Endothelial cell of umbilical vein (primary cell): ENCODE results near the gene ZNF425. TPM values are rescaled to one million over a fixed set of nuclear protein-coding genes. Genes with fewer than 3 reads are reported as not detected.
"Not testable (repeated sequence)": the region's sequence is repeated elsewhere in the genome, so short reads cannot be mapped to it uniquely, and the experiment has no call there.

Experiments used
- BruUV-seq: library from RNA; stranded (reverse); fragments of 400-500 nt; replicated peaks from 2 replicates; lab custom pipeline; 2021; lab: Mats Ljungman, UMichigan
- CTCF ChIA-PET: fragments of 300-600, 350-600 bp; sonication (Branson Sonifier 250); formaldehyde crosslinking; loops from one replicate; lab custom pipeline; 2021; ENCODE audit warnings: antibody characterized with exemption, inconsistent platforms; lab: Charles Lee
- POLR2A ChIA-PET: fragments of 300-600, 350-600 bp; sonication (Branson Sonifier 250); formaldehyde crosslinking; loops from one replicate; lab custom pipeline; 2021; ENCODE audit warnings: antibody characterized with exemption, inconsistent platforms; lab: Charles Lee
- DNase-seq: peaks from one replicate; pipeline ENCODE4 v3.0.0-alpha.2; 2011; ENCODE audit warnings: low read depth, low spot score
- FAIRE-seq: peaks from 2 replicates; lab custom pipeline; 2011; peaks lifted over from hg19 to GRCh38; lab: Jason Lieb, UNC
- H2AFZ ChIP-seq: 2 replicates; pipeline ENCODE4 v1.6.0; 2012; ENCODE audit warnings: low read depth, low read length, control low read depth, inconsistent platforms
- H3K27ac ChIP-seq: 2 replicates; pipeline ENCODE4 v1.5.1; 2011; ENCODE audit warnings: low read depth, mild to moderate bottlenecking, control low read depth, low read length, moderate library complexity; ENCODE audit not compliant: insufficient read depth
- H3K27me3 ChIP-seq, 2 experiments: 2 replicates each; pipeline versions ENCODE4 v1.6.0 to v1.6.1; 2011; ENCODE audit warnings: low read length in 2 of 2, mixed read lengths in 1 of 2; ENCODE audit not compliant: control insufficient read depth in 2 of 2, insufficient read depth in 2 of 2
- H3K36me3 ChIP-seq, 2 experiments: 2 replicates in 1 of 2; 3 replicates in 1 of 2; pipeline ENCODE4 v1.5.1; 2011; ENCODE audit warnings: low read length in 2 of 2, mild to moderate bottlenecking in 1 of 2, moderate library complexity in 1 of 2; ENCODE audit not compliant: control insufficient read depth in 2 of 2, insufficient read depth in 2 of 2; ENCODE audit errors: extremely low read depth in 1 of 2
- H3K4me1 ChIP-seq: 3 replicates; pipeline ENCODE4 v1.5.1; 2011; ENCODE audit warnings: mild to moderate bottlenecking, low read length; ENCODE audit not compliant: control insufficient read depth, insufficient read depth; ENCODE audit errors: extremely low read depth
- H3K4me2 ChIP-seq: 2 replicates; pipeline ENCODE4 v1.6.1; 2011; ENCODE audit warnings: low read length, control low read depth, mixed read lengths; ENCODE audit not compliant: insufficient read depth
- H3K4me3 ChIP-seq, 3 experiments: fragments of 200-600 bp in 1 of 3; sonication (generic), shearing (Covaris generic) in 1 of 3; replicated peaks in 1 of 3; 2 replicates each; pipeline ENCODE4 v1.5.1; 2011 to 2016; ENCODE audit warnings: control low read depth in 3 of 3, low read length in 3 of 3, mild to moderate bottlenecking in 2 of 3, inconsistent platforms in 1 of 3, low read depth in 1 of 3, moderate library complexity in 1 of 3; ENCODE audit not compliant: insufficient read depth in 1 of 3
- H3K79me2 ChIP-seq: 2 replicates; pipeline ENCODE4 v1.6.0; 2012; ENCODE audit warnings: low read length, inconsistent platforms; ENCODE audit not compliant: control insufficient read depth, insufficient read depth
- H3K9ac ChIP-seq: replicated peaks from 2 replicates; pipeline ENCODE3; 2011; ENCODE audit warnings: low read length, control low read depth; ENCODE audit not compliant: insufficient read depth; ENCODE audit errors: extremely low read depth
- H3K9me1 ChIP-seq: replicated peaks from 3 replicates; pipeline ENCODE4 v1.6.0; 2011; ENCODE audit warnings: mild to moderate bottlenecking, low read length; ENCODE audit not compliant: control insufficient read depth, insufficient read depth; ENCODE audit errors: extremely low read depth
- H3K9me3 ChIP-seq: replicated peaks from 2 replicates; pipeline ENCODE4 v1.5.1; 2012; ENCODE audit warnings: low read length, inconsistent platforms; ENCODE audit not compliant: control insufficient read depth, insufficient read depth
- H4K20me1 ChIP-seq: replicated peaks from 2 replicates; pipeline ENCODE3; 2011; ENCODE audit warnings: mild to moderate bottlenecking, low read length; ENCODE audit not compliant: control insufficient read depth, insufficient read depth; ENCODE audit errors: extremely low read depth
- CTCF ChIP-seq, 2 donors: IDR thresholded peaks; 1 replicate in 1 of 2; 2 replicates in 1 of 2; pipeline ENCODE4 v1.5.1; 2011; ENCODE audit warnings: low read length in 2 of 2, mild to moderate bottlenecking in 2 of 2, moderate library complexity in 2 of 2, control low read depth in 1 of 2, inconsistent platforms in 1 of 2, low read depth in 1 of 2; ENCODE audit not compliant: insufficient read depth in 1 of 2; ENCODE audit errors: extremely low read depth in 1 of 2
- EZH2 ChIP-seq: IDR thresholded peaks from 2 replicates; pipeline ENCODE4 v1.6.1; 2012; ENCODE audit warnings: borderline replicate concordance, low read depth, mild to moderate bottlenecking, moderate library complexity, low read length, inconsistent platforms; ENCODE audit not compliant: severe bottlenecking
- FOS ChIP-seq: IDR thresholded peaks from 2 replicates; pipeline ENCODE4 v1.6.1; 2011; ENCODE audit warnings: mild to moderate bottlenecking, low read length, moderate library complexity, borderline replicate concordance; ENCODE audit not compliant: insufficient read depth
- GATA2 ChIP-seq: IDR thresholded peaks from 2 replicates; pipeline ENCODE4 v1.7.0; 2011; ENCODE audit warnings: low read depth, mild to moderate bottlenecking, moderate library complexity, mixed read lengths, low read length; ENCODE audit not compliant: insufficient read length, insufficient read depth
- JUN ChIP-seq: IDR thresholded peaks from 2 replicates; pipeline ENCODE4 v1.6.1; 2011; ENCODE audit warnings: borderline replicate concordance, low read depth; ENCODE audit not compliant: insufficient read length, insufficient read depth
- MAX ChIP-seq: IDR thresholded peaks from 2 replicates; pipeline ENCODE4 v1.6.1; 2011; ENCODE audit not compliant: insufficient read depth, insufficient read length
- MYC ChIP-seq: IDR thresholded peaks from one replicate; pipeline ENCODE4 v1.6.1; 2011; ENCODE audit warnings: mild to moderate bottlenecking, low read depth, low read length
- POLR2A ChIP-seq: IDR thresholded peaks from 2 replicates; pipeline ENCODE4 v1.6.1; 2012; ENCODE audit warnings: low read depth, mild to moderate bottlenecking, control low read depth, low read length
- POLR2AphosphoS5 ChIP-seq: IDR thresholded peaks from 2 replicates; pipeline ENCODE4 v1.6.1; 2012; ENCODE audit warnings: low read depth, mild to moderate bottlenecking, control low read depth, low read length, moderate library complexity; ENCODE audit not compliant: insufficient read depth
- dilution Hi-C: fragments of 300-500 bp; cut with MboI; formaldehyde crosslinking; loops from one replicate; pipeline ENCODE4 v1.15.0; 2019; ENCODE audit warnings: low sequenced_read_pairs; ENCODE audit not compliant: extremely low pct_ligation_motif_present
- intact Hi-C: fragments of 100-400 bp; cut with micrococcal nuclease; formaldehyde crosslinking; loops from one replicate; pipeline ENCODE4 v1.10.0; 2022
- polyA plus RNA-seq, 4 experiments: library from polyadenylated mRNA; depleted of rRNA in 3 of 4; stranded (reverse) in 3 of 4; unstranded in 1 of 4; fragments of >200 nt; gene quantifications; 2 replicates each; pipeline versions ENCODE4 v1.2.1 to v1.2.3, GENCODE V29; 2011 to 2012; ENCODE audit warnings: missing spikeins in 1 of 4
- total RNA-seq: library from RNA; stranded (reverse); gene quantifications from 2 replicates; pipeline ENCODE4 v1.2.3, GENCODE V29; 2021

ZNF425 gene
- total and polyA plus RNA-seq, 2 donors (not counting 3 experiments of a cell fraction or from before 2014, with no cell fraction given): 0.68 to 0.93 TPM

DNA sequence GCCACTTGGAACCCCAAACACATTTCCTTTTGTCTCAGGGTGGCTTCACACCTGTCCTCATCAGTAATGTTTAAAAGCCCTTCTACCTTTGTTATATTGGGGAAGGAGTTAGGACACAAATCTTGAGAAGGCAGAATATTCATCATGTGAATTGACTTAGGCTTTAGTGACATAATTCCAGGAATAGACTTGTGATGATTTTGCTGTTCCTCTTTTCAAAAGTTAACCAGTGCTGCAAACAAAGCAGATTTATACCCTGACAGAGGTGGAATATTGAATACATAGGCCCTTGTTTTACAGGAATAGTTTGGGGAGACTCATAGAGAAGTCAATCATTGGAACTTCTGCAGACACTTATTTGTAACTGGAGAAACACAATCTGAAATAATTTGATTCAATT is 62.6 kb downstream of the ZNF425 start:
- BruUV-seq: no TSS peak
- CTCF ChIA-PET: no interaction called here
- Histone ChIP-seq H3K9ac (no peak overlapping the region), H3K36me3 (no peaks in the 10 kb centered on the region), H3K27me3 (no peaks in the 10 kb centered on the region), H3K4me3 (no peak overlapping the region), H4K20me1 (no peaks in the 10 kb centered on the region), H3K9me1 (no peaks in the 10 kb centered on the region), H3K9me3 (no peaks in the 10 kb centered on the region), H3K27ac (no peak overlapping the region), H2AFZ (no peak overlapping the region), H3K79me2 (no peaks in the 10 kb centered on the region), H3K4me1 (peaks cover 2% of the 10 kb centered on the region), H3K4me2 (no peak overlapping the region)
- no peak for DNase-seq
- POLR2A ChIA-PET: no interaction called here
- TF ChIP-seq POLR2AphosphoS5 (no peak), CTCF (IDR thresholded peaks at IDR 0.05; ENCODE audit: extremely low read depth in 1 of 2, insufficient read depth in 1 of 2, low read depth in 1 of 2, low read length in 2 of 2) (no peak), JUN (no peak), POLR2A (no peak), GATA2 (no peak), MYC (no peak), MAX (no peak), FOS (no peak), EZH2 (no peak)
- intact Hi-C loops: no loop called here
- dilution Hi-C loops: no loop called here
- FAIRE-seq: no peak

GRCh38 chr7:149062217-149062899 is 63.8 kb downstream of the ZNF425 start:
- CTCF ChIA-PET: interaction anchor here (0.6 to 1.2 kb wide), 3 partner anchors 11 to 91 kb away, joined by 3 to 4 read pairs (median 3); no protein-coding TSS in a partner anchor
- H4K20me1 ChIP-seq, H3K27me3 ChIP-seq, FAIRE-seq, H3K27ac ChIP-seq, DNase-seq, H3K9me3 ChIP-seq, H3K9me1 ChIP-seq, H3K4me1 ChIP-seq, H3K9ac ChIP-seq, H2AFZ ChIP-seq, H3K4me3 ChIP-seq, H3K36me3 ChIP-seq, BruUV-seq, dilution Hi-C loops, intact Hi-C loops, H3K4me2 ChIP-seq, POLR2A ChIA-PET, H3K79me2 ChIP-seq: not testable (repeated sequence)
